ENCODE measurements around the gene GPR137C.

- TF ChIP-seq TAF15 (IDR thresholded peaks at IDR 0.05; ENCODE audit: low read depth, low read length, poor library complexity, severe bottlenecking) (no peak), CREM (IDR thresholded peaks at IDR 0.05) (no peak), CREM (CRISPR knock-in tag; IDR thresholded peaks at IDR 0.05) (no peak), POLR2AphosphoS5 (IDR thresholded peaks at IDR 0.05; ENCODE audit: low read depth, low read length) (no peak)
Observed at GRCh38 chr14:52640137-52640536, 87.5 kb downstream of the GPR137C start.

Measured in HepG2 (cell line).